ENCODE results near the gene XCR1. TPM values are rescaled to one million over a fixed set of nuclear protein-coding genes. Genes with fewer than 3 reads are reported as not detected.
A peak's percentile ranks its signal among the peaks of the same experiment; 100 is the strongest.

Gene XCR1
- total and polyA plus RNA-seq, 9 of the 15 experiments (the other 6 are each of a cell fraction or from before 2014, with no cell fraction given): not detected

GRCh38 chr3:45995236-45996192 is 31.8 kb downstream of the XCR1 start, which contains the start of gene FYCO1 (continued):
- TF ChIP-seq EP400 (IDR thresholded peaks at IDR 0.05) (peak; percentile 83), SRSF3 (IDR thresholded peaks at IDR 0.05; ENCODE audit: insufficient read depth, low read length) (no peak), HES1 (IDR thresholded peaks at IDR 0.05; ENCODE audit: low read depth) (no peak), GATAD2B (IDR thresholded peaks at IDR 0.05; ENCODE audit: borderline replicate concordance) (peak; percentile 4; the same call in 1 of the 2 replicates), FOXA1 (IDR thresholded peaks at IDR 0.05; ENCODE audit: borderline replicate concordance) (no peak), TCF7L2 (IDR thresholded peaks at IDR 0.05; ENCODE audit: low read depth, low read length) (no peak), DEAF1 (CRISPR knock-in tag; IDR thresholded peaks at IDR 0.05) (no peak), CTBP1 (IDR thresholded peaks at IDR 0.05; ENCODE audit: borderline replicate concordance) (peak; percentile 57; the same call in 1 of the 2 replicates), MBD1 (CRISPR knock-in tag; IDR thresholded peaks at IDR 0.05) (no peak), AFF1 (IDR thresholded peaks at IDR 0.05; ENCODE audit: low read depth in 1 of 2, partially characterized antibody in 2 of 2) (peak in 1 of 2 experiments; percentile 97), NFE2L1 (tag; IDR thresholded peaks at IDR 0.05; ENCODE audit: borderline replicate concordance, low read depth) (no peak), ILK (tag; IDR thresholded peaks at IDR 0.05; ENCODE audit: borderline replicate concordance, low read depth) (no peak), ZBTB17 (CRISPR knock-in tag; IDR thresholded peaks at IDR 0.05) (peak; percentile 81)
- TF ChIP-seq, protein P1, sequence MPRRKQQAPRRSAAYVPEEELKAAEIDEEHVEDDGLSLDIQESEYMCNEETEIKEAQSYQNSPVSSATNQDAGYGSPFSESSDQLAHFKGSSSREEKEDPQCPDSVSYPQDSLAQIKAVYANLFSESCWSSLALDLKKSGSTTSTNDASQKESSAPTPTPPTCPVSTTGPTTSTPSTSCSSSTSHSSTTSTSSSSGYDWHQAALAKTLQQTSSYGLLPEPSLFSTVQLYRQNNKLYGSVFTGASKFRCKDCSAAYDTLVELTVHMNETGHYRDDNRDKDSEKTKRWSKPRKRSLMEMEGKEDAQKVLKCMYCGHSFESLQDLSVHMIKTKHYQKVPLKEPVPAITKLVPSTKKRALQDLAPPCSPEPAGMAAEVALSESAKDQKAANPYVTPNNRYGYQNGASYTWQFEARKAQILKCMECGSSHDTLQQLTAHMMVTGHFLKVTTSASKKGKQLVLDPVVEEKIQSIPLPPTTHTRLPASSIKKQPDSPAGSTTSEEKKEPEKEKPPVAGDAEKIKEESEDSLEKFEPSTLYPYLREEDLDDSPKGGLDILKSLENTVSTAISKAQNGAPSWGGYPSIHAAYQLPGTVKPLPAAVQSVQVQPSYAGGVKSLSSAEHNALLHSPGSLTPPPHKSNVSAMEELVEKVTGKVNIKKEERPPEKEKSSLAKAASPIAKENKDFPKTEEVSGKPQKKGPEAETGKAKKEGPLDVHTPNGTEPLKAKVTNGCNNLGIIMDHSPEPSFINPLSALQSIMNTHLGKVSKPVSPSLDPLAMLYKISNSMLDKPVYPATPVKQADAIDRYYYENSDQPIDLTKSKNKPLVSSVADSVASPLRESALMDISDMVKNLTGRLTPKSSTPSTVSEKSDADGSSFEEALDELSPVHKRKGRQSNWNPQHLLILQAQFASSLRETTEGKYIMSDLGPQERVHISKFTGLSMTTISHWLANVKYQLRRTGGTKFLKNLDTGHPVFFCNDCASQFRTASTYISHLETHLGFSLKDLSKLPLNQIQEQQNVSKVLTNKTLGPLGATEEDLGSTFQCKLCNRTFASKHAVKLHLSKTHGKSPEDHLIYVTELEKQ (CRISPR knock-in tag; IDR thresholded peaks at IDR 0.05): no peak

All from K562 (cell line).